DOHH2 (cell line): ENCODE results near the gene LHB.

Experiments
- H3F3A ChIP-seq: fragments of 200-600 bp; sonication (generic), shearing (Covaris generic); 2 replicates; pipeline ENCODE4 v1.6.0; 2016; ENCODE audit warnings: antibody characterized with exemption, mild to moderate bottlenecking; ENCODE audit not compliant: control insufficient read depth, insufficient read depth
- H3K27ac ChIP-seq: fragments of 200-600 bp; sonication (generic); 2 replicates; pipeline ENCODE4 v1.5.1; 2014; ENCODE audit warnings: low read depth, mild to moderate bottlenecking, low read length, moderate library complexity
- H3K27me3 ChIP-seq: fragments of 200-600 bp; sonication (generic); 2 replicates; pipeline ENCODE4 v1.6.1; 2014; ENCODE audit warnings: mild to moderate bottlenecking, low read length, mixed read lengths; ENCODE audit not compliant: control insufficient read depth
- H3K36me3 ChIP-seq: fragments of 200-600 bp; sonication (generic); 2 replicates; pipeline ENCODE4 v1.6.1; 2014; ENCODE audit warnings: mild to moderate bottlenecking, low read length, moderate library complexity, mixed read lengths; ENCODE audit not compliant: control insufficient read depth
- H3K4me1 ChIP-seq: fragments of 200-600 bp; sonication (generic); 2 replicates; pipeline ENCODE4 v1.6.1; 2014; ENCODE audit warnings: mild to moderate bottlenecking, low read length, mixed read lengths; ENCODE audit not compliant: control insufficient read depth
- H3K4me2 ChIP-seq: fragments of 200-600 bp; sonication (generic); 2 replicates; pipeline ENCODE4 v1.6.0; 2014; ENCODE audit warnings: mild to moderate bottlenecking, low read length, moderate library complexity
- H3K4me3 ChIP-seq: fragments of 200-600 bp; sonication (generic); 2 replicates; pipeline ENCODE4 v1.5.1; 2014; ENCODE audit warnings: mild to moderate bottlenecking, low read length, mixed read lengths
- H3K79me2 ChIP-seq: fragments of 200-600 bp; sonication (generic); 2 replicates; pipeline ENCODE4 v1.6.1; 2014; ENCODE audit warnings: mild to moderate bottlenecking, low read length, mixed read lengths; ENCODE audit not compliant: control insufficient read depth
- H3K9me2 ChIP-seq: fragments of 200-600 bp; sonication (generic); replicated peaks from 2 replicates; pipeline ENCODE4 v1.6.1; 2014; ENCODE audit warnings: mild to moderate bottlenecking, low read length, mixed read lengths; ENCODE audit not compliant: control insufficient read depth
- H3K9me3 ChIP-seq: fragments of 200-600 bp; sonication (generic); 2 replicates; pipeline ENCODE4 v1.6.1; 2014; ENCODE audit warnings: antibody characterized with exemption, low read length, mixed read lengths; ENCODE audit not compliant: control insufficient read depth, insufficient read depth
- H4K20me1 ChIP-seq: fragments of 200-600 bp; sonication (generic); 2 replicates; pipeline ENCODE4 v1.6.0; 2014; ENCODE audit warnings: low read depth, mild to moderate bottlenecking, antibody characterized with exemption, low read length, moderate library complexity; ENCODE audit not compliant: control insufficient read depth, insufficient read depth
- EZH2phosphoT487 ChIP-seq: fragments of 200-600 bp; sonication (generic); IDR thresholded peaks from 2 replicates; pipeline ENCODE4 v1.6.1; 2017; ENCODE audit warnings: borderline replicate concordance, mild to moderate bottlenecking, antibody characterized with exemption, low read length, moderate library complexity, mixed read lengths
- TF ChIP-seq, protein P1 (sequence below): fragments of 200-600 bp; sonication (generic); IDR thresholded peaks from one replicate; pipeline ENCODE4 v1.5.1; 2014; ENCODE audit warnings: antibody characterized with exemption, mild to moderate bottlenecking, low read depth, low read length; ENCODE audit not compliant: poor library complexity, severe bottlenecking

Gene LHB

DNA sequence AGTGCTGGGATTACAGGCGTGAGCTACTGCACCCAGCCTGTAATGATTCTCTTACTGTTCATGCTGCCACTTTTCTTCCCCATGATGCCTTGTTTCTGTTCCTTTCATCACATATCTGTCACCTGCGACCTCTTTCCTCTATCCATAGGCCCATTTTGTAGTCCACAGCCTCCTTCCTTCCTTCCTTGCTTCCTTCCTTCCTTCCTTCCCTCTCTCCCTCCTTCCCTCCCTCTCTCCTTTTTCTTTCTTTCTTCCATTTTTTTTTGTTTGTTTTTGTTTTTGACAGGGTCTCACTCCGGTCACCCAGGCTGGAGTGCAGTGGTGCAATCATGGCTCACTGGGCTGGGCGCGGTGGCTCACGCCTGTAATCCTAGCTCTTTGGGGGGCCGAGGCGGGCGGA lies 28.0 kb downstream of the LHB start:
- H3K4me1 ChIP-seq = peaks cover 8% of the 10 kb centered on the region
- H3K9me2 ChIP-seq = no peaks in the 10 kb centered on the region
- H3K9me3 ChIP-seq = no peaks in the 10 kb centered on the region
- H3K27me3 ChIP-seq = no peaks in the 10 kb centered on the region
- peaks cover 25% of the 10 kb centered on the region for H3K36me3 ChIP-seq
- peaks cover 22% of the 10 kb centered on the region for H3K79me2 ChIP-seq
- TF ChIP-seq, protein P1, sequence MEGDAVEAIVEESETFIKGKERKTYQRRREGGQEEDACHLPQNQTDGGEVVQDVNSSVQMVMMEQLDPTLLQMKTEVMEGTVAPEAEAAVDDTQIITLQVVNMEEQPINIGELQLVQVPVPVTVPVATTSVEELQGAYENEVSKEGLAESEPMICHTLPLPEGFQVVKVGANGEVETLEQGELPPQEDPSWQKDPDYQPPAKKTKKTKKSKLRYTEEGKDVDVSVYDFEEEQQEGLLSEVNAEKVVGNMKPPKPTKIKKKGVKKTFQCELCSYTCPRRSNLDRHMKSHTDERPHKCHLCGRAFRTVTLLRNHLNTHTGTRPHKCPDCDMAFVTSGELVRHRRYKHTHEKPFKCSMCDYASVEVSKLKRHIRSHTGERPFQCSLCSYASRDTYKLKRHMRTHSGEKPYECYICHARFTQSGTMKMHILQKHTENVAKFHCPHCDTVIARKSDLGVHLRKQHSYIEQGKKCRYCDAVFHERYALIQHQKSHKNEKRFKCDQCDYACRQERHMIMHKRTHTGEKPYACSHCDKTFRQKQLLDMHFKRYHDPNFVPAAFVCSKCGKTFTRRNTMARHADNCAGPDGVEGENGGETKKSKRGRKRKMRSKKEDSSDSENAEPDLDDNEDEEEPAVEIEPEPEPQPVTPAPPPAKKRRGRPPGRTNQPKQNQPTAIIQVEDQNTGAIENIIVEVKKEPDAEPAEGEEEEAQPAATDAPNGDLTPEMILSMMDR = no peak
- TF ChIP-seq EZH2phosphoT487 = no peak
- no peak overlapping the region for H3K4me2 ChIP-seq
- H3K27ac ChIP-seq = no peak overlapping the region
- no peaks in the 10 kb centered on the region for H4K20me1 ChIP-seq
- no peak overlapping the region for H3K4me3 ChIP-seq
- H3F3A ChIP-seq = no peaks in the 10 kb centered on the region

DNA sequence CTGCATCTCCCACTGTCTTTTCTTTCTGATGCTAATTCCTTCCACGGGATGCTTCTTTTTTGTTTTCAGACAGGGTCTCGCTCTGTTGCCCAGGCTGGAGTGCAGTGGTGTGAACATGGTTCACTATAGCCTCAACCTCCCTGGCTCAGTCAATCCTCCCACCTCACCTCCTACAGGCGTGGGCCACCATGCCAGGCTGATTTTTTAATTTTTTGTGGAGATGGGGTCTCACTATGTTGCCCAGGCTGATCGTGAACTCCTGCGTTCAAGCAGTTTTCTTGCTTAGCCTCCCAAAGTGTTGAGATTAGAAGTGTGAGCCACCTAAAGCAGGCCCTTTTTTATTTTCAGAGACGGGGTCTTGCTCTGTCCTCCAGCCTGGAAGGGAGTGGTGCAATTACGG lies 28.6 kb downstream of the LHB start:
- Histone ChIP-seq H3K27me3 (no peaks in the 10 kb centered on the region), H3K4me3 (no peak overlapping the region), H3K9me3 (no peaks in the 10 kb centered on the region), H3K4me2 (no peak overlapping the region), H3F3A (no peaks in the 10 kb centered on the region), H3K79me2 (peaks cover 20% of the 10 kb centered on the region), H3K36me3 (peaks cover 27% of the 10 kb centered on the region), H3K9me2 (no peaks in the 10 kb centered on the region), H4K20me1 (no peaks in the 10 kb centered on the region), H3K4me1 (peaks cover 8% of the 10 kb centered on the region), H3K27ac (no peak overlapping the region)
- TF ChIP-seq, protein P1 = no peak
- TF ChIP-seq EZH2phosphoT487 = no peak

DNA sequence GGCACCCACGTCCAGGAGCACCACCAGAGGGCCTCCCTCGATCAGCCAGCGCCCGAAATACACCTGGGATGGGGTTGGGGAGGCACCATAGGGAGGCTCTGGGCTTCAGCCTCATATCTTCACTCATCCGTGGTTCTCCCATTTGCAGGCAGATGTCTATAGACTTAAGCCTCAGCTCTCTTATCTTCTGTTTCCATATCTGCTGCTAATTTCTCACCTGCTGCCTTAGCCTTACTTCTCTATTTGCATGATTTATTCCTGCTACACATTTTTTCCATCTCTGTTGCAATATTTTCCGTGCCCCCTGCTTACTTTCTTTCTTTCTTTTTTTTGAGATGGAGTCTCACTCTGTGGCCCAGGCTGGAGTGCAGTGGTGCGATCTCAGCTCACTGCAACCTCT lies 29.6 kb downstream of the LHB start:
- H3K4me2 ChIP-seq = no peak overlapping the region
- H3K4me3 ChIP-seq = no peak overlapping the region
- TF ChIP-seq, protein P1 = no peak
- no peaks in the 10 kb centered on the region for H3K9me2 ChIP-seq
- H4K20me1 ChIP-seq = no peaks in the 10 kb centered on the region
- no peaks in the 10 kb centered on the region for H3K27me3 ChIP-seq
- peaks cover 35% of the 10 kb centered on the region for H3K36me3 ChIP-seq
- no peaks in the 10 kb centered on the region for H3K9me3 ChIP-seq
- no peaks in the 10 kb centered on the region for H3F3A ChIP-seq
- peaks cover 8% of the 10 kb centered on the region for H3K4me1 ChIP-seq
- peaks cover 13% of the 10 kb centered on the region for H3K79me2 ChIP-seq
- H3K27ac ChIP-seq = no peak overlapping the region

DNA sequence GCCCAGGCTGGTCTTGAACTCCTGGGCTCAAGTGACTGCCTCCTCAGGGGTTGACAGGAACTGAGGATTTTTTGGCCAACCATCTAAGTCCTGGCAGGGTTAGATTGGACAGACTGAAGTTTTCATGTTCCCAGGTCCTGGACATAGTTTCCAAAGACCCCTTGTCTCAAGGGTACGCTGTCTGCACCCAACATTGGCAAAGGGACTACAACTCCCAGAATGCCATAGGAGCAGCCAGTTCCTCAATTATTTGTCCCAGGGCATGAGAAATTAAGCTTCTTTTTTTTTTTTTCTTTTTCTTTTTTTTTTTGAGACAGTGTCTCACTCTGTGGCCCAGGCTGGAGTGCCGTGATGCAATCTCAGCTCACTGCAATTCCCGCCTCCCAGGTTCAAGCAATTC lies 30.7 kb downstream of the LHB start:
- Histone ChIP-seq H3K27me3 (no peaks in the 10 kb centered on the region), H3K4me2 (no peak overlapping the region), H3K9me2 (no peaks in the 10 kb centered on the region), H3K9me3 (no peaks in the 10 kb centered on the region), H3K4me1 (no peaks in the 10 kb centered on the region), H3K27ac (no peak overlapping the region), H4K20me1 (no peaks in the 10 kb centered on the region), H3K4me3 (no peak overlapping the region), H3K36me3 (peaks cover 41% of the 10 kb centered on the region), H3F3A (no peaks in the 10 kb centered on the region), H3K79me2 (peaks cover 3% of the 10 kb centered on the region; the same call in 1 of the 2 replicates)
- TF ChIP-seq, protein P1 = no peak
- TF ChIP-seq EZH2phosphoT487 = no peak
